HepG2 (cell line): ENCODE data around the gene CMTM4.

Experiments used
- CEBPB ChIP-seq: IDR thresholded peaks from 2 replicates; pipeline ENCODE4 v1.6.1; 2011; ENCODE audit warnings: low read depth, low read length, improper control_type of control experiment, borderline replicate concordance
- HNRNPL ChIP-seq: fragments of 200-400 bp; formaldehyde crosslinking; IDR thresholded peaks from 2 replicates; pipeline ENCODE4 v1.6.1; 2017; ENCODE audit warnings: mild to moderate bottlenecking, low read depth, low read length
- TEAD2 ChIP-seq: sonication (generic); formaldehyde crosslinking; IDR thresholded peaks from 2 replicates; pipeline ENCODE4 v1.9.0; 2021; ENCODE audit warnings: missing genetic modification reagents
- TP53 ChIP-seq: sonication (generic); formaldehyde crosslinking; conservative IDR thresholded peaks from 2 replicates; pipeline ENCODE4 v1.4.0; 2020; ENCODE audit warnings: missing genetic modification reagents
- ZMYM3 ChIP-seq: sonication (generic); formaldehyde crosslinking; IDR thresholded peaks from 2 replicates; pipeline ENCODE4 v1.5.1; 2020; ENCODE audit warnings: mild to moderate bottlenecking, missing genetic modification reagents
- ZNF274 ChIP-seq: sonication (generic); formaldehyde crosslinking; IDR thresholded peaks from 2 replicates; pipeline ENCODE4 v1.5.1; 2020; ENCODE audit warnings: mild to moderate bottlenecking, missing genetic modification reagents
- ZNF776 ChIP-seq: sonication (generic); formaldehyde crosslinking; IDR thresholded peaks from 2 replicates; pipeline ENCODE4 v1.4.0; 2020; ENCODE audit warnings: mild to moderate bottlenecking, missing genetic modification reagents
- TF ChIP-seq, protein P1 (sequence below): sonication (generic); formaldehyde crosslinking; IDR thresholded peaks from 2 replicates; pipeline ENCODE4 v1.5.1; 2020; ENCODE audit warnings: mild to moderate bottlenecking, missing genetic modification reagents, moderate library complexity
- TF ChIP-seq, protein P2 (sequence below): IDR thresholded peaks from 2 replicates; pipeline ENCODE4 v1.6.1; 2016; ENCODE audit warnings: low read depth, borderline replicate concordance
- TF ChIP-seq, protein P3 (sequence below): sonication (generic); formaldehyde crosslinking; IDR thresholded peaks from 2 replicates; pipeline ENCODE4 v1.8.0; 2022; ENCODE audit warnings: missing genetic modification reagents, low read depth, mild to moderate bottlenecking, borderline replicate concordance
- TF ChIP-seq, protein P4 (sequence below): sonication (generic); formaldehyde crosslinking; IDR thresholded peaks from 2 replicates; pipeline ENCODE4 v1.5.1; 2020; ENCODE audit warnings: mild to moderate bottlenecking, moderate library complexity, missing genetic modification reagents

DNA sequence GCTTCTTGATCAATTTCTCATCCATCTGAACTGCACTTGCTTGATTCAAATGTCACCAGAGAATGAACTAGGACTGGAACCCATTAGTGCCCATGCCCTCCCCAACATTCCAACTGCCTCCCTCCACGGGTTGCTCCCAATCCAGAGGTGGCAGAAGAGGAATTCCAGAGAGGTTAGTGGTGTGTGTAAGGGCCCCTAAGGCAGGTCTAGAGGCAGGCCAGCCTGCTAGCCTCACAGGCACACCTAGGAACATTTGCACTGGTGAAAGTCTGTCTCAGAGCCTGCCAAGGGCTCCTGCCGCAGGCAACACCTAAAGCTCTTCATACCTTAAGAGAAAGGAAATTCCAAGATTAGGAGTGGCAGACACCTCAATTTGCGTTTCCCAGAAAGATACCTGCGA is 21.2 kb upstream of the CMTM4 start:
- TF ChIP-seq TEAD2 (CRISPR knock-in tag) (no peak), ZMYM3 (CRISPR knock-in tag) (no peak), ZNF274 (CRISPR knock-in tag) (no peak), TP53 (no peak), HNRNPL (no peak), CEBPB (no peak), ZNF776 (CRISPR knock-in tag) (no peak)
- TF ChIP-seq, protein P1, sequence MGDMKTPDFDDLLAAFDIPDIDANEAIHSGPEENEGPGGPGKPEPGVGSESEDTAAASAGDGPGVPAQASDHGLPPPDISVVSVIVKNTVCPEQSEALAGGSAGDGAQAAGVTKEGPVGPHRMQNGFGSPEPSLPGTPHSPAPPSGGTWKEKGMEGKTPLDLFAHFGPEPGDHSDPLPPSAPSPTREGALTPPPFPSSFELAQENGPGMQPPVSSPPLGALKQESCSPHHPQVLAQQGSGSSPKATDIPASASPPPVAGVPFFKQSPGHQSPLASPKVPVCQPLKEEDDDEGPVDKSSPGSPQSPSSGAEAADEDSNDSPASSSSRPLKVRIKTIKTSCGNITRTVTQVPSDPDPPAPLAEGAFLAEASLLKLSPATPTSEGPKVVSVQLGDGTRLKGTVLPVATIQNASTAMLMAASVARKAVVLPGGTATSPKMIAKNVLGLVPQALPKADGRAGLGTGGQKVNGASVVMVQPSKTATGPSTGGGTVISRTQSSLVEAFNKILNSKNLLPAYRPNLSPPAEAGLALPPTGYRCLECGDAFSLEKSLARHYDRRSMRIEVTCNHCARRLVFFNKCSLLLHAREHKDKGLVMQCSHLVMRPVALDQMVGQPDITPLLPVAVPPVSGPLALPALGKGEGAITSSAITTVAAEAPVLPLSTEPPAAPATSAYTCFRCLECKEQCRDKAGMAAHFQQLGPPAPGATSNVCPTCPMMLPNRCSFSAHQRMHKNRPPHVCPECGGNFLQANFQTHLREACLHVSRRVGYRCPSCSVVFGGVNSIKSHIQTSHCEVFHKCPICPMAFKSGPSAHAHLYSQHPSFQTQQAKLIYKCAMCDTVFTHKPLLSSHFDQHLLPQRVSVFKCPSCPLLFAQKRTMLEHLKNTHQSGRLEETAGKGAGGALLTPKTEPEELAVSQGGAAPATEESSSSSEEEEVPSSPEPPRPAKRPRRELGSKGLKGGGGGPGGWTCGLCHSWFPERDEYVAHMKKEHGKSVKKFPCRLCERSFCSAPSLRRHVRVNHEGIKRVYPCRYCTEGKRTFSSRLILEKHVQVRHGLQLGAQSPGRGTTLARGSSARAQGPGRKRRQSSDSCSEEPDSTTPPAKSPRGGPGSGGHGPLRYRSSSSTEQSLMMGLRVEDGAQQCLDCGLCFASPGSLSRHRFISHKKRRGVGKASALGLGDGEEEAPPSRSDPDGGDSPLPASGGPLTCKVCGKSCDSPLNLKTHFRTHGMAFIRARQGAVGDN: no peak
- TF ChIP-seq, protein P2, sequence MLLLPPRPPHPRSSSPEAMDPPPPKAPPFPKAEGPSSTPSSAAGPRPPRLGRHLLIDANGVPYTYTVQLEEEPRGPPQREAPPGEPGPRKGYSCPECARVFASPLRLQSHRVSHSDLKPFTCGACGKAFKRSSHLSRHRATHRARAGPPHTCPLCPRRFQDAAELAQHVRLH (CRISPR knock-in tag): no peak
- TF ChIP-seq, protein P3, sequence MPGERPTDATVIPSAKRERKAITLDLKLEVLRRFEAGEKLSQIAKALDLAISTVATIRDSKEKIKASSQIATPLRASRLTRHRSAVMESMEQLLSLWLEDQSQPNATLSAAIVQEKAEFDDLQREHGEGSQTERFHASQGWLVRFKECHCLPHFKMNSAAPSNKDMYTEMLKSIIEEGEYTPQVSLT: no peak
- TF ChIP-seq, protein P4, sequence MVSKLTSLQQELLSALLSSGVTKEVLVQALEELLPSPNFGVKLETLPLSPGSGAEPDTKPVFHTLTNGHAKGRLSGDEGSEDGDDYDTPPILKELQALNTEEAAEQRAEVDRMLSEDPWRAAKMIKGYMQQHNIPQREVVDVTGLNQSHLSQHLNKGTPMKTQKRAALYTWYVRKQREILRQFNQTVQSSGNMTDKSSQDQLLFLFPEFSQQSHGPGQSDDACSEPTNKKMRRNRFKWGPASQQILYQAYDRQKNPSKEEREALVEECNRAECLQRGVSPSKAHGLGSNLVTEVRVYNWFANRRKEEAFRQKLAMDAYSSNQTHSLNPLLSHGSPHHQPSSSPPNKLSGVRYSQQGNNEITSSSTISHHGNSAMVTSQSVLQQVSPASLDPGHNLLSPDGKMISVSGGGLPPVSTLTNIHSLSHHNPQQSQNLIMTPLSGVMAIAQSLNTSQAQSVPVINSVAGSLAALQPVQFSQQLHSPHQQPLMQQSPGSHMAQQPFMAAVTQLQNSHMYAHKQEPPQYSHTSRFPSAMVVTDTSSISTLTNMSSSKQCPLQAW: no peak
